Measurements from ENCODE around the gene TLE7. TPM values are rescaled to one million over a fixed set of nuclear protein-coding genes. Genes with fewer than 3 reads are reported as not detected.

Gene TLE7
- total RNA-seq, 1 donor from 2014 or later, result not detected

- intact Hi-C loops (cut with micrococcal nuclease), result no loop called here
- no peaks in the 10 kb centered on the region for H3K36me3 Mint-ChIP-seq (ENCODE audit: low read depth)
- no peak overlapping the region for H3K27ac Mint-ChIP-seq
- no peaks in the 10 kb centered on the region for H3K4me1 Mint-ChIP-seq
- H3K4me3 Mint-ChIP-seq, result no peak overlapping the region
- TF ChIP-seq, protein P1, sequence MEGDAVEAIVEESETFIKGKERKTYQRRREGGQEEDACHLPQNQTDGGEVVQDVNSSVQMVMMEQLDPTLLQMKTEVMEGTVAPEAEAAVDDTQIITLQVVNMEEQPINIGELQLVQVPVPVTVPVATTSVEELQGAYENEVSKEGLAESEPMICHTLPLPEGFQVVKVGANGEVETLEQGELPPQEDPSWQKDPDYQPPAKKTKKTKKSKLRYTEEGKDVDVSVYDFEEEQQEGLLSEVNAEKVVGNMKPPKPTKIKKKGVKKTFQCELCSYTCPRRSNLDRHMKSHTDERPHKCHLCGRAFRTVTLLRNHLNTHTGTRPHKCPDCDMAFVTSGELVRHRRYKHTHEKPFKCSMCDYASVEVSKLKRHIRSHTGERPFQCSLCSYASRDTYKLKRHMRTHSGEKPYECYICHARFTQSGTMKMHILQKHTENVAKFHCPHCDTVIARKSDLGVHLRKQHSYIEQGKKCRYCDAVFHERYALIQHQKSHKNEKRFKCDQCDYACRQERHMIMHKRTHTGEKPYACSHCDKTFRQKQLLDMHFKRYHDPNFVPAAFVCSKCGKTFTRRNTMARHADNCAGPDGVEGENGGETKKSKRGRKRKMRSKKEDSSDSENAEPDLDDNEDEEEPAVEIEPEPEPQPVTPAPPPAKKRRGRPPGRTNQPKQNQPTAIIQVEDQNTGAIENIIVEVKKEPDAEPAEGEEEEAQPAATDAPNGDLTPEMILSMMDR (IDR thresholded peaks at IDR 0.05), result no peak
- ATAC-seq (ENCODE audit: low read depth), result no peak
- ChIA-PET POLR2A (no interaction called here), CTCF (no interaction called here)
- no peak for DNase-seq
- H3K27me3 Mint-ChIP-seq, result peaks cover 33% of the 10 kb centered on the region
- no peaks in the 10 kb centered on the region for H3K9me3 Mint-ChIP-seq
Observed at GRCh38 chr16:71387045-71387871, 54.6 kb downstream of the TLE7 start.

- Mint-ChIP-seq H3K4me1 (no peaks in the 10 kb centered on the region), H3K27ac (no peak overlapping the region), H3K4me3 (no peak overlapping the region), H3K36me3 (ENCODE audit: low read depth) (no peaks in the 10 kb centered on the region), H3K9me3 (no peaks in the 10 kb centered on the region), H3K27me3 (peaks cover 29% of the 10 kb centered on the region)
- ChIA-PET CTCF (no interaction called here), POLR2A (no interaction called here)
- intact Hi-C loops (cut with micrococcal nuclease), result no loop called here
- TF ChIP-seq, protein P1 (IDR thresholded peaks at IDR 0.05), result no peak
- ATAC-seq (ENCODE audit: low read depth) (no peak), DNase-seq (no peak)
Observed at GRCh38 chr16:71384073-71384724, 57.7 kb downstream of the TLE7 start.

DNA sequence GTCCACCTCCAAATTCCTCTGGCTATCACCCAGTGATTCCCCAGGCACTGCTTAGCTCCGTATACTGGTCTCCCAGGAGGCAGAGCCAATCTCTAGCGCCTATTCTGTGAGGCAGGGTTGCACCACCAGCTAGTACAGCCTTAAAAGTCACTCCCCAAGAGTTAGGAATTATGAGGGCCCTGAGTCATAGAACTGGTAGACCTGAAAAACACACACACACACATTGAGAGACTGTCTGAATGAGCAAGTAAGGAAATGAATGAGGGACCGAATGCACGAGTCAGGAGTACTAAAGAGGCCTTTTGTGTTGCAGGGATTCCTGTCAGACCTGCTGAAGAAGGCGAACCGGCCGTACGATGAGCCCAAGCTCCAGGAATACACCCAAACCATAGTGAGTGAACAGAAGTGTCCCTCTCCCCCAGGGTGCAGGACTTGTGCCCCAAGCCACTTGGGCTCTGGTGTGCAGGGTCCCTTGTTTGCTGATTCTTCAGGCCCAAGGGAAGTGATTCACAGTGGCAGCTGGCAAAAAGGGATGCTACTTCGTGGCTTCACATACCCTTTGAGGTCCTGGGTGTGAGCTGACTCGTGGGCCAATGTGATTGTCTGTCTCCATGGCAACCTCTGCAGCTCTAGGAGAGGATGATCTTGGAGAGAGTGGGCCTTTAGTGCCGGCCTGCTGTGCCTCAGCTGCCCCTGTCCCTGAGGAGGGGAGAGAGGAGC is 58.6 kb downstream of the TLE7 start:
- H3K27me3 Mint-ChIP-seq, result peaks cover 29% of the 10 kb centered on the region
- H3K27ac Mint-ChIP-seq, result no peak overlapping the region
- H3K4me1 Mint-ChIP-seq, result no peaks in the 10 kb centered on the region
- H3K4me3 Mint-ChIP-seq, result no peak overlapping the region
- ATAC-seq (ENCODE audit: low read depth) (no peak), DNase-seq (no peak)
- ChIA-PET CTCF (no interaction called here), POLR2A (no interaction called here)
- intact Hi-C loops (cut with micrococcal nuclease), result no loop called here
- TF ChIP-seq, protein P1 (IDR thresholded peaks at IDR 0.05), result no peak
- no peaks in the 10 kb centered on the region for H3K9me3 Mint-ChIP-seq
- no peaks in the 10 kb centered on the region for H3K36me3 Mint-ChIP-seq (ENCODE audit: low read depth)

DNA sequence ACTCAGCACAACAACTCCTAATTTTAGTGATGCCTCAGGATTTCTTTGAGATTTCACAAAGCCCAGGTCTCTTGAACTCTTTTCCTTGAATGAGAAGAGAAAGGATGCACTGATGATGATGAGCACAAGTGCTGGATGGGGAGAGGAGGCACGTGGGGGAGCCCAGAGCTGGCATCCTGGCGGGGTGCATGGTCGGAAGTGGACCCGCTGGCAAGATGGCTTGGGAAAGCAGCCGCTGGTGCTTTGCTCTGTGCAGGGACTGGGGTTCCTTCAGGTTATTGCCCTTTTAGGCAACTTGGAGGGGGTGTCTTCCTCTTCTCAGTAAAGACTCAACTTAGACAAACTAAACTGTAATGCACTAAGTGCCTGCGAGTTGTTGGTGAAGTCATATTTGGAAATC is 61.0 kb downstream of the TLE7 start:
- H3K9me3 Mint-ChIP-seq, result no peaks in the 10 kb centered on the region
- ATAC-seq (ENCODE audit: low read depth), result no peak
- TF ChIP-seq, protein P1 (IDR thresholded peaks at IDR 0.05), result no peak
- intact Hi-C loops (cut with micrococcal nuclease), result no loop called here
- no peak for DNase-seq
- no peak overlapping the region for H3K27ac Mint-ChIP-seq
- ChIA-PET CTCF (no interaction called here), POLR2A (no interaction called here)
- peaks cover 18% of the 10 kb centered on the region for H3K27me3 Mint-ChIP-seq
- H3K36me3 Mint-ChIP-seq (ENCODE audit: low read depth), result no peaks in the 10 kb centered on the region
- no peak overlapping the region for H3K4me3 Mint-ChIP-seq
- no peaks in the 10 kb centered on the region for H3K4me1 Mint-ChIP-seq

Other genes with a start within 250 kb of the TLE7 start
- not detected in 2 replicates for gene HYDIN, start 211.3 kb downstream of the TLE7 start, total RNA-seq
- 28.6 and 35.3 TPM in 2 replicates for gene CMTR2, start 152.7 kb downstream of the TLE7 start, total RNA-seq
- gene CALB2, start 83.3 kb downstream of the TLE7 start, total RNA-seq, result not detected in 2 replicates
- 13.3 and 14.6 TPM in 2 replicates for gene ZNF23, start 20.2 kb upstream of the TLE7 start, total RNA-seq
- 10.5 TPM in 2 replicates for gene ZNF19, start 47.3 kb upstream of the TLE7 start, total RNA-seq
- not detected in 2 replicates for gene CHST4, start 84.4 kb upstream of the TLE7 start, total RNA-seq
- gene TAT, start 135.0 kb upstream of the TLE7 start, total RNA-seq, result not detected in 2 replicates
- gene MARVELD3, start 184.1 kb upstream of the TLE7 start, total RNA-seq, result not detected in 2 replicates

Data from activated B cell treated with CpG ODN at 0.5 μM for 24 hours (primary cell).